Activated gamma-delta T cell treated with Interleukin-2 at 50 U/mL for 16 hours (primary cell): ENCODE measurements around the gene IL1A.

Experiments used
- DNase-seq: peaks from one replicate; pipeline ENCODE4 v3.0.0-alpha.2; 2020

The IL1A gene

DNA sequence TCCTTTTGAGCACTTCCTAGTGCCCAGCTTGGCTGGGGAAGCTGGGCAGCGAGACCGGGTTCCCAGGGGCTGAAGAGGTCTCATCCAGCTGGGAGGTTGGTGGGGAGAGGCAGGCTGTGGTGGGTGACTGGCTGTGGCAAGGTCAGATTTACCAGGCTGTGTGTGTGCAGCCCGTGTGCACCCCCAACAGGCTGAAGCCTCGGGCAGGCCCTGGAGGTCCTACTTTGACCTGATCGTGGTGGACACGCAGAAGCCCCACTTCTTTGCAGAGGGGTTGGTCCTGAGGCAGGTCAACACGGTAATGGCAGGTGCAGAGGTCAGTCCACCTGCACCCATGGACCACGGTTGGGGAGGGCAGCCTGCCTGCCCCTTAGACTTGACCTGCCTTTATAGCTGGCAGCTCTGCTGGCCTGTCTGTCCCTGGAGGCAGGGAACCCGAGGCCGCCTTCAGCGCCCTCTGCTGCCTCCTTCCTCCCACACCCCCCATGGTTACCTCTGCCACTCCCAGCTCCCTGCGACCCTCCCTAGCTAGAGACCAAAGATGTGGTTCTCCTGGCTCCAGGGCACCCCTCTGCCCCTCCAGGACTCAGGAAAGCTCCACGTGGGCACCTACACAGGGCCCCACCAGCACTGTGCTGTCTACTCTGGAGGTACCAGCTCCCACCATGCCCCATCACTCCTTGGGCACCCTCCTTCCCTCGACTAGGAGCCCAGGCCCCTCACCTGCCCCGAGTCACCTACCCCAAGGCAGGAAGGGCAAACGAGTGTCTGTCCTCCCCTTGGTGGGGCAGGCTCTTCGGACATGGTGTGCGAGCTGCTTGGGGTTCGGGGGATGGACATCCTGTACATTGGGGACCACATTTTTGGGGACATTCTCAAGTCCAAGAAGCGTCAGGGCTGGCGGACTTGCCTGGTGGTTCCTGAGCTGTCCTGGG lies 59.4 kb downstream of the IL1A start:
- DNase-seq, result no peak

DNA sequence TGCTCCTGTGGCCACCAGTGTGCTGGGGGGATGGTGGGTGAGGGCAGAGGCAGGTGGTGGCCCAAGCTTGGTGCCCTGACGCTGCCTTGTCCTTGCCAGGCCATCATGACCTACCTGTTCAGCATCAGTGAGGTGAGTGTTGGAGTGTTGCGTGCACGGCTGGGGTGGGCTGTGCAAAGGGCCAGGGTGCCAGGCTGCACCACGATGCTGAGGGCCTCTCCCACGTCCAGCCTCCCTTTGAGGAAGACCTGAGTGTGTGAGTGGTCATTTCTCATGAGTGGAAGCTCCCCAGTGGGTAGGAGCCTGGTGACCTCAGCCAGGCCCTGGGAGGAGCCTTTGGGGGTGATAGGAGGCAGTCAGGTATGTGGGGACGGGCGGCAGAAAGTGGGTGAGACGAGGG lies 60.3 kb downstream of the IL1A start:
- no peak for DNase-seq
